ENCODE data around the gene MLH1. TPM values are rescaled to one million over a fixed set of nuclear protein-coding genes. Genes with fewer than 3 reads are reported as not detected.

MLH1 gene
- total RNA-seq, 2 experiments from 2014 or later, result 18.9 to 23.8 TPM

GRCh38 chr3:37064747-37065146 is 71.4 kb downstream of the MLH1 start:
- H3K36me3 Mint-ChIP-seq (ENCODE audit: low read depth), result peaks cover 66% of the 10 kb centered on the region
- ChIA-PET CTCF (no interaction called here), POLR2A (no interaction called here)
- no peaks in the 10 kb centered on the region for H3K9me3 ChIP-seq (ENCODE audit: control insufficient read depth in 1 of 2, insufficient read depth in 1 of 2, low read length in 2 of 2)
- H3K4me1 Mint-ChIP-seq (ENCODE audit: low read depth), result no peaks in the 10 kb centered on the region
- TF ChIP-seq CTCF (IDR thresholded peaks at IDR 0.05), result no peak
- no peaks in the 10 kb centered on the region for H3K27me3 Mint-ChIP-seq
- H3K9me3 Mint-ChIP-seq, result no peaks in the 10 kb centered on the region
- intact Hi-C loops (cut with DNase I, micrococcal nuclease), result no loop called here
- H3K27me3 ChIP-seq (ENCODE audit: control insufficient read depth in 1 of 2, insufficient read depth in 2 of 2, low read length in 2 of 2), result no peaks in the 10 kb centered on the region
- H3K4me1 ChIP-seq (ENCODE audit: insufficient read depth, low read length), result no peaks in the 10 kb centered on the region
- no peak overlapping the region for H3K4me3 Mint-ChIP-seq
- H3K27ac Mint-ChIP-seq, result no peak overlapping the region
- no peak overlapping the region for H3K27ac ChIP-seq (ENCODE audit: low read depth in 1 of 2, low read length in 2 of 2)
- H3K36me3 ChIP-seq (ENCODE audit: insufficient read depth, low read length), result peaks cover 27% of the 10 kb centered on the region
- ATAC-seq (ENCODE audit: poor library complexity), result no peak
- no peak for DNase-seq
- no peak overlapping the region for H3K4me3 ChIP-seq (ENCODE audit: low read length)

- Mint-ChIP-seq H3K4me3 (no peak overlapping the region), H3K4me1 (ENCODE audit: low read depth) (no peaks in the 10 kb centered on the region), H3K9me3 (no peaks in the 10 kb centered on the region), H3K36me3 (ENCODE audit: low read depth) (peaks cover 61% of the 10 kb centered on the region), H3K27me3 (no peaks in the 10 kb centered on the region), H3K27ac (no peak overlapping the region)
- Histone ChIP-seq H3K4me1 (ENCODE audit: insufficient read depth, low read length) (no peaks in the 10 kb centered on the region), H3K27ac (ENCODE audit: low read depth in 1 of 2, low read length in 2 of 2) (no peak overlapping the region), H3K36me3 (ENCODE audit: insufficient read depth, low read length) (peaks cover 13% of the 10 kb centered on the region), H3K4me3 (ENCODE audit: low read length) (no peak overlapping the region), H3K9me3 (ENCODE audit: control insufficient read depth in 1 of 2, insufficient read depth in 1 of 2, low read length in 2 of 2) (no peaks in the 10 kb centered on the region), H3K27me3 (ENCODE audit: control insufficient read depth in 1 of 2, insufficient read depth in 2 of 2, low read length in 2 of 2) (no peaks in the 10 kb centered on the region)
- ATAC-seq (ENCODE audit: poor library complexity) (no peak), DNase-seq (no peak)
- POLR2A ChIA-PET, result no interaction called here
- CTCF ChIA-PET, result no interaction called here
- intact Hi-C loops (cut with DNase I, micrococcal nuclease), result no loop called here
- no peak for TF ChIP-seq CTCF (IDR thresholded peaks at IDR 0.05)
Measured at GRCh38 chr3:37067577-37067976, 74.3 kb downstream of the MLH1 start.

GRCh38 chr3:37068031-37068430 is 74.7 kb downstream of the MLH1 start:
- no peak overlapping the region for H3K27ac Mint-ChIP-seq
- H3K4me3 ChIP-seq (ENCODE audit: low read length), result no peak overlapping the region
- no peaks in the 10 kb centered on the region for H3K4me1 Mint-ChIP-seq (ENCODE audit: low read depth)
- H3K36me3 ChIP-seq (ENCODE audit: insufficient read depth, low read length), result peaks cover 15% of the 10 kb centered on the region
- no peaks in the 10 kb centered on the region for H3K9me3 ChIP-seq (ENCODE audit: control insufficient read depth in 1 of 2, insufficient read depth in 1 of 2, low read length in 2 of 2)
- H3K27ac ChIP-seq (ENCODE audit: low read depth in 1 of 2, low read length in 2 of 2), result no peak overlapping the region
- H3K4me3 Mint-ChIP-seq, result no peak overlapping the region
- POLR2A ChIA-PET, result no interaction called here
- TF ChIP-seq CTCF (IDR thresholded peaks at IDR 0.05), result no peak
- no peaks in the 10 kb centered on the region for H3K9me3 Mint-ChIP-seq
- peaks cover 61% of the 10 kb centered on the region for H3K36me3 Mint-ChIP-seq (ENCODE audit: low read depth)
- DNase-seq (no peak), ATAC-seq (ENCODE audit: poor library complexity) (no peak)
- intact Hi-C loops (cut with DNase I, micrococcal nuclease), result no loop called here
- H3K27me3 Mint-ChIP-seq, result no peaks in the 10 kb centered on the region
- CTCF ChIA-PET, result no interaction called here
- H3K27me3 ChIP-seq (ENCODE audit: control insufficient read depth in 1 of 2, insufficient read depth in 2 of 2, low read length in 2 of 2), result no peaks in the 10 kb centered on the region
- H3K4me1 ChIP-seq (ENCODE audit: insufficient read depth, low read length), result no peaks in the 10 kb centered on the region

Data from CD4-positive, alpha-beta T cell (primary cell).